CD4-positive, alpha-beta T cell (primary cell): ENCODE results near the gene MREG. TPM values are rescaled to one million over a fixed set of nuclear protein-coding genes. Genes with fewer than 3 reads are reported as not detected.

ENCODE experiments used
- ATAC-seq: fragments of 200-7000 bp; cut with Tn5 transposase; one replicate; pipeline ENCODE4 v1.10.0; 2022; ENCODE audit warnings: mild to moderate bottlenecking; ENCODE audit not compliant: poor library complexity
- CTCF ChIA-PET: fragments of 350-600 bp; sonication (Branson Sonifier 250); formaldehyde crosslinking; loops from one replicate; lab custom pipeline; 2021; ENCODE audit warnings: antibody characterized with exemption, inconsistent platforms; lab: Charles Lee
- POLR2A ChIA-PET: fragments of 350-600 bp; sonication (Branson Sonifier 250); formaldehyde crosslinking; loops from one replicate; lab custom pipeline; 2021; ENCODE audit warnings: antibody characterized with exemption, inconsistent platforms; lab: Charles Lee
- DNase-seq, 14 experiments: peaks; one replicate each; pipeline ENCODE4 v3.0.0-alpha.2; 2013 to 2020; ENCODE audit warnings: mixed read lengths in 2 of 14
- H3K27ac ChIP-seq, 2 donors: one replicate each; pipeline versions ENCODE4 v1.5.1 to v1.7.0; 2013; ENCODE audit warnings: low read length in 2 of 2, low read depth in 1 of 2, mild to moderate bottlenecking in 1 of 2
- H3K27me3 ChIP-seq, 2 experiments: 1 replicate in 1 of 2; 2 replicates in 1 of 2; pipeline versions ENCODE4 v1.6.1 to v1.7.0; 2013; ENCODE audit warnings: low read length in 2 of 2, control low read depth in 1 of 2, mild to moderate bottlenecking in 1 of 2, moderate library complexity in 1 of 2; ENCODE audit not compliant: insufficient read depth in 2 of 2, control insufficient read depth in 1 of 2
- H3K36me3 ChIP-seq: one replicate; pipeline ENCODE4 v1.6.1; 2013; ENCODE audit warnings: low read length, control low read depth; ENCODE audit not compliant: insufficient read depth
- H3K4me1 ChIP-seq: one replicate; pipeline ENCODE4 v1.6.1; 2013; ENCODE audit warnings: low read length, control low read depth; ENCODE audit not compliant: insufficient read depth
- H3K4me3 ChIP-seq: one replicate; pipeline ENCODE4 v1.5.1; 2013; ENCODE audit warnings: mild to moderate bottlenecking, low read length, moderate library complexity
- H3K9me3 ChIP-seq, 2 experiments: 1 replicate in 1 of 2; 2 replicates in 1 of 2; pipeline versions ENCODE4 v1.6.1 to v1.7.0; 2013; ENCODE audit warnings: low read length in 2 of 2, mild to moderate bottlenecking in 2 of 2, control low read depth in 1 of 2, moderate library complexity in 1 of 2; ENCODE audit not compliant: control insufficient read depth in 1 of 2, insufficient read depth in 1 of 2
- H3K27ac Mint-ChIP-seq: one replicate; pipeline ENCODE4 v1.8.0; 2020; ENCODE audit warnings: mixed read lengths
- H3K27me3 Mint-ChIP-seq: one replicate; pipeline ENCODE4 v1.8.0; 2021; ENCODE audit warnings: mixed read lengths
- H3K36me3 Mint-ChIP-seq: one replicate; pipeline ENCODE4 v1.8.0; 2021; ENCODE audit warnings: low read depth, mixed read lengths
- H3K4me1 Mint-ChIP-seq: one replicate; pipeline ENCODE4 v1.8.0; 2021; ENCODE audit warnings: low read depth, mixed read lengths
- H3K4me3 Mint-ChIP-seq: one replicate; pipeline ENCODE4 v1.8.0; 2020; ENCODE audit warnings: mild to moderate bottlenecking, mixed read lengths
- H3K9me3 Mint-ChIP-seq: one replicate; pipeline ENCODE4 v1.8.0; 2020; ENCODE audit warnings: mixed read lengths
- CTCF ChIP-seq: fragments of 200-600 bp; IDR thresholded peaks from one replicate; pipeline ENCODE4 v1.8.0; 2022; ENCODE audit warnings: antibody characterized with exemption, mild to moderate bottlenecking
- intact Hi-C, 2 experiments: fragments of 100-400 bp; cut with DNase I in 1 of 2; cut with micrococcal nuclease in 1 of 2; formaldehyde crosslinking; loops; one replicate each; pipeline versions ENCODE4 v1.15.1 to v1.9.0; 2023 to 2025; cut with DNase I, micrococcal nuclease
- total RNA-seq, 174 experiments: library from RNA in 2 of 174; stranded (reverse) in 2 of 174; gene quantifications; one replicate each; pipeline ENCODE4 v1.2.3 and lab custom pipeline; 2021 to 2026

MREG gene
- total RNA-seq, 2 experiments from 2014 or later: 1.8 to 2.8 TPM

- no peaks in the 10 kb centered on the region for H3K36me3 ChIP-seq
- H3K4me3 ChIP-seq: no peak overlapping the region
- POLR2A ChIA-PET: no interaction called here
- no peak for ATAC-seq
- intact Hi-C loops: no loop called here
- no peak overlapping the region for H3K27ac ChIP-seq
- H3K4me1 ChIP-seq: no peaks in the 10 kb centered on the region
- no peaks in the 10 kb centered on the region for H3K36me3 Mint-ChIP-seq
- DNase-seq: no peak
- H3K9me3 Mint-ChIP-seq: no peaks in the 10 kb centered on the region
- H3K9me3 ChIP-seq: no peaks in the 10 kb centered on the region
- H3K4me3 Mint-ChIP-seq: no peak overlapping the region
- peaks cover 4% of the 10 kb centered on the region for H3K4me1 Mint-ChIP-seq
- H3K27ac Mint-ChIP-seq: no peak overlapping the region
- TF ChIP-seq CTCF: no peak
- H3K27me3 ChIP-seq: peaks cover 0 to 3% of the 10 kb centered on the region in 2 experiments
- peaks cover 10% of the 10 kb centered on the region for H3K27me3 Mint-ChIP-seq
- CTCF ChIA-PET: no interaction called here
These were observed 107.7 kb downstream of the MREG start for GRCh38 chr2:215905691-215906090.

DNA sequence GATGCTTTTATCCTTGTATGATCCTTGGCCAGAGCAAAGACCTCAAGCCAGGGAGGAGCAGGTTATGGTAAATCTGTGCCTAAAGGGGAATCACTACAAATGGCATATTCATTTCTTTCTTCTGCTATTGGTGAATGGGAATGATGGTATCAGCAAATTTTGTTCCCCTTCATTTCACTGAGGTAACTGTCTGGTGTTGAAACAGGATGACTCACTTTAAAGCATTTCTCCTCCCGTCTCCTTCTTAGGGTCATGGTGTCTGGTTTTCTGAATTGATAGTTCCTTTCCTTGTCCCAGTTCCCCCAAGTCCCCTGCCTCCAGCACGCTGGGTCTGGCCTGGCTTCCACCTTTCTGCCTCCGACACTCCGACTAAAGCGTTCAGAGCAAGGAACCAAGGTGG lies 109.2 kb downstream of the MREG start:
- Mint-ChIP-seq H3K27me3 (peaks cover 10% of the 10 kb centered on the region), H3K27ac (no peak overlapping the region), H3K4me3 (no peak overlapping the region), H3K9me3 (no peaks in the 10 kb centered on the region), H3K36me3 (no peaks in the 10 kb centered on the region), H3K4me1 (peaks cover 5% of the 10 kb centered on the region)
- Histone ChIP-seq H3K27ac (no peak overlapping the region), H3K36me3 (no peaks in the 10 kb centered on the region), H3K4me1 (no peaks in the 10 kb centered on the region), H3K9me3 (no peaks in the 10 kb centered on the region), H3K4me3 (no peak overlapping the region), H3K27me3 (peaks cover 0 to 3% of the 10 kb centered on the region in 2 experiments)
- DNase-seq (peak in 2 of 14 experiments; percentile 39 to 53), ATAC-seq (no peak)
- TF ChIP-seq CTCF: no peak
- intact Hi-C loops: no loop called here
- POLR2A ChIA-PET: no interaction called here
- CTCF ChIA-PET: no interaction called here

GRCh38 chr2:215903203-215903602 lies 110.1 kb downstream of the MREG start:
- POLR2A ChIA-PET: no interaction called here

More at GRCh38 chr2:215903203-215903602, 110.1 kb downstream of the MREG start:
- Histone ChIP-seq H3K27me3 (peaks cover 0 to 3% of the 10 kb centered on the region in 2 experiments), H3K36me3 (no peaks in the 10 kb centered on the region), H3K9me3 (no peaks in the 10 kb centered on the region), H3K4me1 (no peaks in the 10 kb centered on the region), H3K27ac (no peak overlapping the region), H3K4me3 (no peak overlapping the region)
- peaks cover 10% of the 10 kb centered on the region for H3K27me3 Mint-ChIP-seq
- peak in 1 of 14 experiments; percentile 22 for DNase-seq
- H3K4me3 Mint-ChIP-seq: no peak overlapping the region
- H3K9me3 Mint-ChIP-seq: no peaks in the 10 kb centered on the region
- H3K27ac Mint-ChIP-seq: no peak overlapping the region
- CTCF ChIA-PET: no interaction called here
- no peak for TF ChIP-seq CTCF
- intact Hi-C loops: no loop called here
- peaks cover 5% of the 10 kb centered on the region for H3K4me1 Mint-ChIP-seq
- no peaks in the 10 kb centered on the region for H3K36me3 Mint-ChIP-seq
- no peak for ATAC-seq
